SU-DHL-6 (cell line): ENCODE data around the gene DENND6B.

ENCODE experiments used
- H2AFZ ChIP-seq: fragments of 200-600 bp; sonication (generic); 2 replicates; pipeline ENCODE4 v1.6.1; 2014; ENCODE audit warnings: low read depth, mild to moderate bottlenecking, moderate library complexity, mixed read lengths, antibody characterized with exemption, low read length; ENCODE audit not compliant: severe bottlenecking
- H3F3A ChIP-seq: fragments of 200-600 bp; shearing (Covaris generic); 2 replicates; pipeline ENCODE4 v1.6.0; 2016; ENCODE audit warnings: antibody characterized with exemption, mild to moderate bottlenecking; ENCODE audit not compliant: insufficient read depth
- H3K27ac ChIP-seq: fragments of 200-600 bp; sonication (generic); 2 replicates; pipeline ENCODE4 v1.5.1; 2016; ENCODE audit warnings: low read depth, mild to moderate bottlenecking, low read length, moderate library complexity, mixed read lengths
- H3K27me3 ChIP-seq: fragments of 200-600 bp; sonication (generic), shearing (Covaris generic); 2 replicates; pipeline ENCODE4 v1.6.0; 2014; ENCODE audit warnings: mild to moderate bottlenecking, low read length
- H3K36me3 ChIP-seq: fragments of 200-600 bp; sonication (generic); 2 replicates; pipeline ENCODE4 v1.6.1; 2014; ENCODE audit warnings: mild to moderate bottlenecking, low read length, mixed read lengths
- H3K4me2 ChIP-seq: fragments of 300-600, 200-600 bp; shearing (Covaris generic), sonication (generic); 2 replicates; pipeline ENCODE4 v1.6.0; 2014; ENCODE audit warnings: low read length, low read depth, mild to moderate bottlenecking; ENCODE audit not compliant: poor library complexity, severe bottlenecking
- H3K4me3 ChIP-seq: fragments of 200-600 bp; sonication (generic); 2 replicates; pipeline ENCODE4 v1.5.1; 2014; ENCODE audit warnings: antibody characterized with exemption, low read length, mild to moderate bottlenecking, mixed read lengths; ENCODE audit not compliant: insufficient read depth, poor library complexity, severe bottlenecking
- H3K79me2 ChIP-seq: fragments of 200-600 bp; sonication (generic); 2 replicates; pipeline ENCODE4 v1.6.1; 2014; ENCODE audit warnings: mild to moderate bottlenecking, low read length, moderate library complexity; ENCODE audit not compliant: insufficient read depth
- H3K9ac ChIP-seq: fragments of 200-600 bp; sonication (generic); 2 replicates; pipeline ENCODE4 v1.7.0; 2014; ENCODE audit warnings: mild to moderate bottlenecking, low read length
- H3K9me2 ChIP-seq: fragments of 200-600 bp; sonication (generic); replicated peaks from 2 replicates; pipeline ENCODE4 v1.6.1; 2014; ENCODE audit warnings: low read length; ENCODE audit not compliant: insufficient read depth
- H3K9me3 ChIP-seq: fragments of 200-600 bp; sonication (generic); 2 replicates; pipeline ENCODE4 v1.6.1; 2014; ENCODE audit warnings: low read length, mixed read lengths; ENCODE audit not compliant: insufficient read depth
- H4K20me1 ChIP-seq: fragments of 200-600 bp; sonication (generic); 2 replicates; pipeline ENCODE4 v1.6.1; 2014; ENCODE audit warnings: low read depth, mild to moderate bottlenecking, antibody characterized with exemption, low read length, moderate library complexity, mixed read lengths
- EZH2phosphoT487 ChIP-seq: fragments of 200-600 bp; sonication (generic), shearing (Covaris generic); conservative IDR thresholded peaks from 2 replicates; pipeline ENCODE4 v1.6.1; 2018; ENCODE audit warnings: mild to moderate bottlenecking, antibody characterized with exemption, low read length, moderate library complexity, mixed read lengths
- TF ChIP-seq, protein P1 (sequence below): fragments of 200-600 bp; sonication (generic); IDR thresholded peaks from one replicate; pipeline ENCODE4 v1.5.1; 2017; ENCODE audit warnings: antibody characterized with exemption, mild to moderate bottlenecking, low read length, moderate library complexity; ENCODE audit not compliant: insufficient read depth, poor library complexity, severe bottlenecking

The DENND6B gene

DNA sequence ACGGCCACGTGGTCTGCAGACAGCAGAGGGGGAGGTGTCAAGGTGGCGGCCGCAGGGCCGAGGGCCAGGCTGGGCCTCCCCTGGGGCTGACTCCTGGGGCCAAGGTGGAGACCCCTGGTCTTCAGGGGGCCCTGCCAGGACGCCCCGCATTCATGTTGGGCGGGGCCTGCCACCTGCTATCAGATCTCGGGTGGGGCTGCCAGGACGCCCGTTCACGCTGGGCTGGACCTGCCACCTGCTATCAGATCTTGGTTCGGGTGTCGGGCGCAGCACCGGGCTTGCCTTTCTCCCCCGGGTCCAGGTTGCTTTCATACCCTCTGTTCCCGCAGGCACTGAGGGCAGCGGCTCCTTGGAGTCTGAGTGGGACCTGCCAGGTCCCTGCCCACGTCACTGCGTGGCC is 40.5 kb downstream of the DENND6B start:
- Histone ChIP-seq H3K27me3 (no peaks in the 10 kb centered on the region), H3K4me2 (no peak overlapping the region), H3K27ac (no peak overlapping the region), H3K9ac (no peak overlapping the region), H4K20me1 (no peaks in the 10 kb centered on the region), H3K79me2 (no peaks in the 10 kb centered on the region), H3K4me3 (no peak overlapping the region), H3K9me2 (no peaks in the 10 kb centered on the region), H3F3A (no peaks in the 10 kb centered on the region), H3K36me3 (no peaks in the 10 kb centered on the region), H3K9me3 (no peaks in the 10 kb centered on the region), H2AFZ (no peak overlapping the region)
- no peak for TF ChIP-seq EZH2phosphoT487

DNA sequence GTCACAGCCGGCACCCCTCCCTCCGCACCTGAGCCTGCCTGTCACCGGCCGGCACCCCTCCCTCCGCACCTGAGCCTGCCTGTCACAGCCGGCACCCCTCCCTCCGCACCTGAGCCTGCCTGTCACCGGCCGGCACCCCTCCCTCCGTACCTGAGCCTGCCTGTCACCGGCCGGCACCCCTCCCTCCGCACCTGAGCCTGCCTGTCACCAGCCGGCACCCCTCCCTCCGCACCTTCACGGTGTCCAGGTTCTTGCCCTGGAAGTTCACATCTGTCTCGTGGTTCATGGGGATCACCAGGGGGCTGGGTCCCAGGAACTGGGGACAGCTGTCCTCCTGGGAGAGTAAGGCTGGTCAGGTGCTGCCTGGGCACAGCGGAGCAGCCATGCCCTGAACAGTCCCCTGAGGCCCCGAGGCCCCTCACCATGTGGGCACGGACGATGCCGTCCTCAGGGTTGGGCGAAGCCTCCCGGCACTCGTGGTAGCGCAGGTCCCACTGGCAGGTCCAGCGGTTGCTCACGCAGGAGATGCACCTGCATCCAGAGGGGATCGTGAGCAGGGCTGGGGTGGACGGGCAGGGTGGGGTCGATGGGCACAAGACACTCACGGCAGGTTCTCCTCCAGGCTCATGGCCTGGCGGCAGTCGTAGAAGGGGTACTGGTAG is 41.1 kb downstream of the DENND6B start:
- no peaks in the 10 kb centered on the region for H3K9me3 ChIP-seq
- H4K20me1 ChIP-seq, result no peaks in the 10 kb centered on the region
- no peak for TF ChIP-seq EZH2phosphoT487
- TF ChIP-seq, protein P1, sequence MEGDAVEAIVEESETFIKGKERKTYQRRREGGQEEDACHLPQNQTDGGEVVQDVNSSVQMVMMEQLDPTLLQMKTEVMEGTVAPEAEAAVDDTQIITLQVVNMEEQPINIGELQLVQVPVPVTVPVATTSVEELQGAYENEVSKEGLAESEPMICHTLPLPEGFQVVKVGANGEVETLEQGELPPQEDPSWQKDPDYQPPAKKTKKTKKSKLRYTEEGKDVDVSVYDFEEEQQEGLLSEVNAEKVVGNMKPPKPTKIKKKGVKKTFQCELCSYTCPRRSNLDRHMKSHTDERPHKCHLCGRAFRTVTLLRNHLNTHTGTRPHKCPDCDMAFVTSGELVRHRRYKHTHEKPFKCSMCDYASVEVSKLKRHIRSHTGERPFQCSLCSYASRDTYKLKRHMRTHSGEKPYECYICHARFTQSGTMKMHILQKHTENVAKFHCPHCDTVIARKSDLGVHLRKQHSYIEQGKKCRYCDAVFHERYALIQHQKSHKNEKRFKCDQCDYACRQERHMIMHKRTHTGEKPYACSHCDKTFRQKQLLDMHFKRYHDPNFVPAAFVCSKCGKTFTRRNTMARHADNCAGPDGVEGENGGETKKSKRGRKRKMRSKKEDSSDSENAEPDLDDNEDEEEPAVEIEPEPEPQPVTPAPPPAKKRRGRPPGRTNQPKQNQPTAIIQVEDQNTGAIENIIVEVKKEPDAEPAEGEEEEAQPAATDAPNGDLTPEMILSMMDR, result no peak
- H3K4me3 ChIP-seq, result no peak overlapping the region
- H3K27ac ChIP-seq, result no peak overlapping the region
- H3F3A ChIP-seq, result no peaks in the 10 kb centered on the region
- no peaks in the 10 kb centered on the region for H3K27me3 ChIP-seq
- no peaks in the 10 kb centered on the region for H3K9me2 ChIP-seq
- no peak overlapping the region for H3K4me2 ChIP-seq
- no peaks in the 10 kb centered on the region for H3K79me2 ChIP-seq
- H3K36me3 ChIP-seq, result no peaks in the 10 kb centered on the region
- no peak overlapping the region for H2AFZ ChIP-seq
- H3K9ac ChIP-seq, result no peak overlapping the region

DNA sequence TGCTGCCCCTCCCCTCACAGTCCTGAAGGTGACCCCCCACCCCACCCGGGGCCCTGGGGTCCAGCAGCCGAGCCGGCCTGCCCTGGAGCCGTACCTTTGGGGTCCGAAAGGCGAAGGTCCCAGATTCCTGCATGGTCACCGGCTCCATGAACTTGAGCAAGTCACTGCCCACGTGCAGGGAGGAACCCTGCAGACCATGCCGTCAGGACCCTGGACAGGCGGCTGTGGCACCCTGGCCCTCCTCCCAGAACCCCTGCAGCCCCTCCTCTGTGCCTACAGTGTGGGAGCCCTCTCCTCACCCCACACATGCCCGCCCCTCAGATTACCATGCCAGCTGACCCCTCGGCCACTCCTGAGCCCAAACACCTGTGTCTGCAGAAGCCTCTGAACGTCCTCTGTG is 42.3 kb downstream of the DENND6B start:
- Histone ChIP-seq H4K20me1 (no peaks in the 10 kb centered on the region), H3K9me2 (no peaks in the 10 kb centered on the region), H3K4me2 (no peak overlapping the region), H2AFZ (no peak overlapping the region), H3K27me3 (no peaks in the 10 kb centered on the region), H3K36me3 (no peaks in the 10 kb centered on the region), H3K9ac (no peak overlapping the region), H3K27ac (no peak overlapping the region), H3K9me3 (no peaks in the 10 kb centered on the region), H3F3A (no peaks in the 10 kb centered on the region), H3K79me2 (no peaks in the 10 kb centered on the region), H3K4me3 (no peak overlapping the region)
- TF ChIP-seq, protein P1, result no peak
- TF ChIP-seq EZH2phosphoT487, result no peak

DNA sequence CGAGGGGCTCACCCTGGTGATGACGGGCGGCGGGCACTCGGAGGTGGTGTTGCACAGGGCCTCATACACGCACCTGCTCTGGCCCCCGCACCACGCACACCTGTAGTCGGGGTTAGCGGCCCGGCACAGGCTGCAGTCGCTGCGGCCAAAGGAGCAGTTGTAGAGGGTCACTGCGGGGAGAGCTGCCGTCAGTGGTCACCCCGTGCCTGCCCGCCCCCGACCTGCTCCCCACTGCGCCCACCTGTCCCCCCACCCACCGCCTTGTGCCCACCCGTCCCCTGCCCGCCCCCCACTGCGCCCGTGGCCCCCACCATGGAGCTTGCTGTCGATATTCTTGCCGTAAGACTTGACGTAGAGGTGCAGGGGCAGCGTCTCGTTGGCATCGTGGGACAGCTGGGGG is 43.0 kb downstream of the DENND6B start:
- Histone ChIP-seq H3K9ac (no peak overlapping the region), H3K79me2 (no peaks in the 10 kb centered on the region), H3F3A (no peaks in the 10 kb centered on the region), H3K9me2 (no peaks in the 10 kb centered on the region), H3K9me3 (no peaks in the 10 kb centered on the region), H3K36me3 (no peaks in the 10 kb centered on the region), H3K4me3 (no peak overlapping the region), H3K27ac (no peak overlapping the region), H2AFZ (no peak overlapping the region), H4K20me1 (no peaks in the 10 kb centered on the region), H3K27me3 (no peaks in the 10 kb centered on the region), H3K4me2 (no peak overlapping the region)
- TF ChIP-seq, protein P1, result no peak
- TF ChIP-seq EZH2phosphoT487, result no peak
